A673 (cell line): Measurements from ENCODE around the gene TNRC6C. TPM values are rescaled to one million over a fixed set of nuclear protein-coding genes. Genes with fewer than 3 reads are reported as not detected.
A peak's percentile ranks its signal among the peaks of the same experiment; 100 is the strongest.

Experiments used
- BruUV-seq: library from RNA; stranded (reverse); fragments of 400-500 nt; replicated peaks from 2 replicates; lab custom pipeline; 2021; lab: Mats Ljungman, UMichigan
- CTCF ChIA-PET: fragments of 300-600 bp; sonication (Branson Sonifier 250); formaldehyde crosslinking; loops from one replicate; lab custom pipeline; 2022; ENCODE audit warnings: antibody characterized with exemption; lab: Charles Lee
- POLR2A ChIA-PET: fragments of 300-600 bp; sonication (Branson Sonifier 250); formaldehyde crosslinking; loops from one replicate; lab custom pipeline; 2022; ENCODE audit warnings: antibody characterized with exemption; ENCODE audit not compliant: low non-redundant PET; lab: Charles Lee
- DNase-seq: peaks from one replicate; pipeline ENCODE4 v3.0.0-alpha.2; 2015; ENCODE audit warnings: low spot score
- H3K27ac ChIP-seq: fragments of 200-600 bp; sonication (generic); 2 replicates; pipeline ENCODE4 v1.5.1; 2016; ENCODE audit warnings: mixed run types, low read depth, mild to moderate bottlenecking, mixed read lengths, antibody characterized with exemption, low read length; ENCODE audit not compliant: poor library complexity, severe bottlenecking
- H3K27me3 ChIP-seq: fragments of 200-600 bp; sonication (generic); replicated peaks from 2 replicates; pipeline ENCODE4 v1.6.1; 2017; ENCODE audit warnings: mixed run types, low read depth, mild to moderate bottlenecking, mixed read lengths, antibody characterized with exemption, low read length; ENCODE audit not compliant: insufficient read depth, poor library complexity
- H3K36me3 ChIP-seq: fragments of 200-600 bp; sonication (generic); 2 replicates; pipeline ENCODE4 v1.6.1; 2016; ENCODE audit warnings: mixed run types, mild to moderate bottlenecking, mixed read lengths, antibody characterized with exemption, low read length; ENCODE audit not compliant: insufficient read depth, poor library complexity, severe bottlenecking
- H3K4me1 ChIP-seq: fragments of 200-600 bp; sonication (generic); 2 replicates; pipeline ENCODE4 v1.6.1; 2017; ENCODE audit warnings: mixed run types, mild to moderate bottlenecking, mixed read lengths, antibody characterized with exemption, low read length; ENCODE audit not compliant: insufficient read depth, poor library complexity, severe bottlenecking
- H3K4me3 ChIP-seq: fragments of 200-600 bp; sonication (generic); 2 replicates; pipeline ENCODE4 v1.5.1; 2016; ENCODE audit warnings: low read depth, mixed run types, mild to moderate bottlenecking, mixed read lengths, low read length; ENCODE audit not compliant: poor library complexity, severe bottlenecking
- H3K9me3 ChIP-seq: fragments of 200-600 bp; sonication (generic); 2 replicates; pipeline ENCODE4 v1.6.1; 2016; ENCODE audit warnings: mixed run types, low read depth, mild to moderate bottlenecking, mixed read lengths, antibody characterized with exemption, low read length; ENCODE audit not compliant: poor library complexity, severe bottlenecking
- EZH2 ChIP-seq: fragments of 200-600 bp; sonication (generic); IDR thresholded peaks from 2 replicates; pipeline ENCODE4 v1.6.1; 2017; ENCODE audit warnings: borderline replicate concordance, low read depth, mild to moderate bottlenecking, mixed read lengths, antibody characterized with exemption, low read length; ENCODE audit not compliant: poor library complexity, severe bottlenecking
- intact Hi-C: fragments of 100-400 bp; cut with micrococcal nuclease; formaldehyde crosslinking; loops from one replicate; pipeline ENCODE4 v1.10.0; 2022; ENCODE audit not compliant: unreplicated experiment
- total RNA-seq: library from RNA; stranded (reverse); gene quantifications from 2 replicates; pipeline ENCODE4 v1.2.3, GENCODE V29; 2021
- TF ChIP-seq, protein P1 (sequence below): fragments of 300-800, 200-600 bp; sonication (generic); conservative IDR thresholded peaks from 2 replicates; pipeline ENCODE4 v1.5.1; 2017; ENCODE audit warnings: low read depth, mild to moderate bottlenecking, antibody characterized with exemption, low read length, moderate library complexity, mixed read lengths

Gene TNRC6C
- total RNA-seq, 1 experiment from 2014 or later = 26.7 TPM

- H3K36me3 ChIP-seq = no peaks in the 10 kb centered on the region
- intact Hi-C loops = no loop called here
- CTCF ChIA-PET = interaction anchor here (0.7 kb wide), 1 partner anchor 66 kb away, joined by 3 read pairs; no protein-coding TSS in a partner anchor
- POLR2A ChIA-PET = interaction anchor here (0.6 to 1.0 kb wide), 11 partner anchors 17 to 504 kb away, joined by 3 to 17 read pairs (median 4); no protein-coding TSS in a partner anchor
- no TSS peak for BruUV-seq
- H3K9me3 ChIP-seq = no peaks in the 10 kb centered on the region
- TF ChIP-seq EZH2 = no peak
- TF ChIP-seq, protein P1, sequence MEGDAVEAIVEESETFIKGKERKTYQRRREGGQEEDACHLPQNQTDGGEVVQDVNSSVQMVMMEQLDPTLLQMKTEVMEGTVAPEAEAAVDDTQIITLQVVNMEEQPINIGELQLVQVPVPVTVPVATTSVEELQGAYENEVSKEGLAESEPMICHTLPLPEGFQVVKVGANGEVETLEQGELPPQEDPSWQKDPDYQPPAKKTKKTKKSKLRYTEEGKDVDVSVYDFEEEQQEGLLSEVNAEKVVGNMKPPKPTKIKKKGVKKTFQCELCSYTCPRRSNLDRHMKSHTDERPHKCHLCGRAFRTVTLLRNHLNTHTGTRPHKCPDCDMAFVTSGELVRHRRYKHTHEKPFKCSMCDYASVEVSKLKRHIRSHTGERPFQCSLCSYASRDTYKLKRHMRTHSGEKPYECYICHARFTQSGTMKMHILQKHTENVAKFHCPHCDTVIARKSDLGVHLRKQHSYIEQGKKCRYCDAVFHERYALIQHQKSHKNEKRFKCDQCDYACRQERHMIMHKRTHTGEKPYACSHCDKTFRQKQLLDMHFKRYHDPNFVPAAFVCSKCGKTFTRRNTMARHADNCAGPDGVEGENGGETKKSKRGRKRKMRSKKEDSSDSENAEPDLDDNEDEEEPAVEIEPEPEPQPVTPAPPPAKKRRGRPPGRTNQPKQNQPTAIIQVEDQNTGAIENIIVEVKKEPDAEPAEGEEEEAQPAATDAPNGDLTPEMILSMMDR = no peak
- H3K4me1 ChIP-seq = peaks cover 29% of the 10 kb centered on the region
- no peak for DNase-seq
- H3K4me3 ChIP-seq = peak overlapping the region; percentile 73
- H3K27me3 ChIP-seq = peaks cover 37% of the 10 kb centered on the region
- H3K27ac ChIP-seq = no peak overlapping the region
These were observed 218 bp downstream of the TNRC6C start for GRCh38 chr17:77958716-77959125.

DNA sequence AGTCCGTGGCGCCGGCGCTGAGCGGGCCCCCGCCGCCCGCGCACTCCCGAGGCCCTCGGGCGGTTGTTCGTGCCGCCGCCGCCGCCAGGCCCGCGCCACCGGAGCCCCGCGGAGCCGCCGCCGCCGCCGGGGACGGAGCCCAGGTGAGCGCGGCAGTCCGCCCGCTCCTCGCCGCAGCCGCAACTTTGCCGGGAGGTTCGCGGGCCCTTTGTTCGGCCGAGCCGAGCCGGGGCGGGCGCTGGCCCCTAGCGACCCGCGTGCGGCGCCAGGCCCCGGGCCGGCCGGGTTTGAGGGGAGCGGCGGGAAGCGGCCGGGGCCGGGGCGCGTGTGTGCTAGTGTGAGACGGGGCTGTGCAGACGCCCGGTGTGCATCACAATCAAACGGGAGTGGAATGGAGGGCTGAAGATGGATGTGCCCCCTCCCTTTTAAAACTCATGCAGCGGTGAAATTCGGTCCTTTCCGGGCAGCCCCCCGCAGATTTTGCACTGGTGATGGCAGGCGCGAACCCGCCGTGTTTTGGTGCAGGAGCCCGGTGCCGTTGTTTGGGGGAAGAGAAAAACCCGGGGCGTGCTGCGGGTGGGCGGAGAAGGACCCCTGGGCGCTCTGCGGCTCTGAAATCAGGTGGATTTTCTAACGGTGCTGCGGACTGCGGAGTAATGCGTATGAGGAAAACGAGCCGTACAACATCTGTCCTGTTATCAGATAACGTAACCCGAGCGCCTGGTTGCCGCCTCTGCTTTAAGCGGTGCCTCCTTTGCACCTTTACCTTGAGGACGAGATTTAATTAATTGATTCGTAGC lies 823 bp downstream of the TNRC6C start:
- no peaks in the 10 kb centered on the region for H3K36me3 ChIP-seq
- BruUV-seq = TSS peak; percentile 32
- H3K4me3 ChIP-seq = peak overlapping the region; percentile 73
- CTCF ChIA-PET = no interaction called here
- peak; percentile 24 for DNase-seq
- no peaks in the 10 kb centered on the region for H3K9me3 ChIP-seq
- POLR2A ChIA-PET = no interaction called here
- peaks cover 31% of the 10 kb centered on the region for H3K4me1 ChIP-seq
- TF ChIP-seq, protein P1 = no peak
- TF ChIP-seq EZH2 = no peak
- H3K27ac ChIP-seq = no peak overlapping the region
- peaks cover 34% of the 10 kb centered on the region for H3K27me3 ChIP-seq
- intact Hi-C loops = no loop called here

- intact Hi-C loops = no loop called here
- ChIA-PET POLR2A (no interaction called here), CTCF (no interaction called here)
- TF ChIP-seq EZH2 = no peak
- TF ChIP-seq, protein P1 = no peak
- peak overlapping the region; percentile 73 for H3K4me3 ChIP-seq
- H3K27ac ChIP-seq = no peak overlapping the region
- H3K27me3 ChIP-seq = peaks cover 27% of the 10 kb centered on the region
- no peaks in the 10 kb centered on the region for H3K9me3 ChIP-seq
- BruUV-seq = no TSS peak
- H3K4me1 ChIP-seq = peaks cover 37% of the 10 kb centered on the region
- DNase-seq = peak; percentile 19
- no peaks in the 10 kb centered on the region for H3K36me3 ChIP-seq
These were observed 1.5 kb downstream of the TNRC6C start for GRCh38 chr17:77959926-77960521.
